GM12878 (cell line): Measurements from ENCODE around the gene MGRN1. TPM values are rescaled to one million over a fixed set of nuclear protein-coding genes. Genes with fewer than 3 reads are reported as not detected.

Experiments used
- ATAC-seq: fragments of 200-7000 bp; cut with Tn5 transposase; 3 replicates; pipeline ENCODE4 v1.9.1; 2020; ENCODE audit warnings: mild to moderate bottlenecking, moderate library complexity
- BruUV-seq: library from RNA; stranded (reverse); fragments of 400-500 nt; replicated peaks from 2 replicates; lab custom pipeline; 2021; lab: Mats Ljungman, UMichigan
- CTCF ChIA-PET: fragments of 300-600 bp; sonication (Branson Sonifier 250); formaldehyde crosslinking; extraction: SDS; loops from one replicate; lab custom pipeline; 2021; ENCODE audit warnings: inconsistent platforms; lab: Yijun Ruan, JAX
- POLR2A ChIA-PET: fragments of 350-600 bp; formaldehyde crosslinking; extraction: SDS; loops from one replicate; lab custom pipeline; 2021; ENCODE audit warnings: inconsistent platforms; lab: Charles Lee
- RAD21 ChIA-PET: fragments of 300-600 bp; sonication (Branson Sonifier 250); formaldehyde crosslinking; loops from one replicate; lab custom pipeline; 2023; ENCODE audit warnings: antibody characterized with exemption; ENCODE audit not compliant: unreplicated experiment; lab: Charles Lee
- SMC1A ChIA-PET: fragments of 300-600 bp; sonication (Branson Sonifier 250); formaldehyde crosslinking; loops from one replicate; lab custom pipeline; 2023; ENCODE audit not compliant: unreplicated experiment, uncharacterized antibody; lab: Charles Lee
- DNase-seq: peaks from one replicate; pipeline ENCODE4 v3.0.0-alpha.2; 2011; ENCODE audit warnings: low read depth, low spot score
- FAIRE-seq: peaks from 3 replicates; lab custom pipeline; 2011; peaks lifted over from hg19 to GRCh38; lab: Jason Lieb, UNC
- H2AFZ ChIP-seq: 2 replicates; pipeline ENCODE4 v1.6.0; 2011; ENCODE audit warnings: low read depth, low read length, control low read depth; ENCODE audit not compliant: control insufficient read depth
- H3K27ac ChIP-seq: 2 replicates; pipeline ENCODE4 v1.5.1; 2011; ENCODE audit warnings: control low read depth; ENCODE audit not compliant: control insufficient read depth, insufficient read depth
- H3K27me3 ChIP-seq, 2 experiments: replicated peaks in 1 of 2; 2 replicates each; pipeline versions ENCODE4 v1.6.0 to v1.6.1; 2011; ENCODE audit warnings: low read length in 1 of 2; ENCODE audit not compliant: control insufficient read depth in 2 of 2, insufficient read depth in 2 of 2
- H3K36me3 ChIP-seq, 2 experiments: 2 replicates each; pipeline ENCODE4 v1.5.1; 2011; ENCODE audit warnings: low read length in 1 of 2; ENCODE audit not compliant: control insufficient read depth in 2 of 2, insufficient read depth in 2 of 2
- H3K4me1 ChIP-seq: 2 replicates; pipeline ENCODE4 v1.6.1; 2011; ENCODE audit warnings: mild to moderate bottlenecking, low read length, moderate library complexity, mixed read lengths; ENCODE audit not compliant: control insufficient read depth, insufficient read depth
- H3K4me2 ChIP-seq: 2 replicates; pipeline ENCODE4 v1.6.0; 2011; ENCODE audit warnings: control low read depth; ENCODE audit not compliant: control insufficient read depth, insufficient read depth
- H3K4me3 ChIP-seq: fragments of 200-600 bp; sonication (generic); 2 replicates; pipeline ENCODE4 v1.5.1; 2016
- H3K79me2 ChIP-seq: 2 replicates; pipeline ENCODE4 v1.6.0; 2011; ENCODE audit warnings: low read length; ENCODE audit not compliant: control insufficient read depth, insufficient read depth
- H3K9ac ChIP-seq: 2 replicates; pipeline ENCODE4 v1.8.0; 2011; ENCODE audit warnings: low read length, control low read depth, mixed read lengths; ENCODE audit not compliant: control insufficient read depth, insufficient read depth
- H3K9me3 ChIP-seq: replicated peaks from 3 replicates; pipeline ENCODE4 v1.5.1; 2011; ENCODE audit warnings: mild to moderate bottlenecking, low read length; ENCODE audit not compliant: control insufficient read depth, insufficient read depth
- H4K20me1 ChIP-seq: 2 replicates; pipeline ENCODE4 v1.6.0; 2011; ENCODE audit not compliant: control insufficient read depth, insufficient read depth
- DPF2 ChIP-seq: fragments of 450-650 bp; IDR thresholded peaks from 2 replicates; pipeline ENCODE4 v1.6.1; 2017; ENCODE audit warnings: mild to moderate bottlenecking
- EED ChIP-seq: sonication (generic); IDR thresholded peaks from 2 replicates; pipeline ENCODE4 v1.6.1; 2016; ENCODE audit warnings: antibody characterized with exemption, low read depth
- HDAC2 ChIP-seq: fragments of 200-600 bp; sonication (generic); IDR thresholded peaks from 2 replicates; pipeline ENCODE4 v1.6.1; 2017
- JUNB ChIP-seq: IDR thresholded peaks from 2 replicates; pipeline ENCODE4 v1.6.1; 2016; ENCODE audit warnings: antibody characterized with exemption, mild to moderate bottlenecking
- KDM1A ChIP-seq: fragments of 200-600 bp; sonication (generic); IDR thresholded peaks from 2 replicates; pipeline ENCODE4 v1.6.1; 2016; ENCODE audit warnings: borderline replicate concordance
- MYC ChIP-seq: IDR thresholded peaks from 2 replicates; pipeline ENCODE4 v1.6.1; 2011; ENCODE audit warnings: mild to moderate bottlenecking, low read length, moderate library complexity, inconsistent platforms; ENCODE audit not compliant: insufficient read depth, insufficient replicate concordance, insufficient read length, severe bottlenecking
- POLR2A ChIP-seq: IDR thresholded peaks from 2 replicates; pipeline ENCODE4 v1.6.1; 2011; ENCODE audit warnings: low read depth, mild to moderate bottlenecking, low read length
- SIN3A ChIP-seq: IDR thresholded peaks from 2 replicates; pipeline ENCODE4 v1.6.1; 2012; ENCODE audit warnings: low read depth, low read length, improper control_type of control experiment
- TBL1XR1 ChIP-seq: IDR thresholded peaks from 2 replicates; pipeline ENCODE4 v1.6.1; 2012; ENCODE audit warnings: low read depth, low read length, improper control_type of control experiment
- WGBS: methylation state at CpG from one replicate; pipeline ENCODE4 v1.1.6; 2016; ENCODE audit warnings: low lambda C conversion rate; ENCODE audit not compliant: insufficient replicate concordance, insufficient coverage; ENCODE audit errors: missing lambda C conversion rate; 5-methylcytosine and 5-hydroxymethylcytosine counted together
- in situ Hi-C: fragments of 300-500 bp; cut with MboI; formaldehyde crosslinking; loops from 9 replicates; pipeline ENCODE4 v1.14.3; 2018; ENCODE audit warnings: mixed read lengths
- intact Hi-C: fragments of 100-400 bp; cut with micrococcal nuclease; formaldehyde crosslinking; loops from one replicate; pipeline ENCODE4 v1.14.2; 2022; ENCODE audit not compliant: unreplicated experiment
- polyA plus RNA-seq, 11 experiments: library from polyadenylated mRNA; depleted of rRNA in 4 of 11; unstranded in 6 of 11; stranded (reverse) in 5 of 11; fragments of >200 nt; fragmentation: Nextera tagmentation in 4 of 11; fragmentation: Illumina TruSeq in 1 of 11; extraction: Ambion mirVana in 4 of 11; extraction: Trizol in 1 of 11; gene quantifications; 1 replicate in 1 of 11; 2 replicates in 10 of 11; pipeline versions ENCODE4 v1.2.1 to v1.2.3, GENCODE V29; 2011 to 2016; ENCODE audit warnings: inconsistent platforms in 2 of 11, missing spikeins in 2 of 11, low read depth in 1 of 11
- total RNA-seq, 4 experiments: library from RNA; depleted of rRNA in 3 of 4; stranded (reverse); fragments of >200 nt in 3 of 4; fragmentation: Illumina TruSeq in 1 of 4; extraction: Trizol in 1 of 4; gene quantifications; 2 replicates each; pipeline versions ENCODE4 v1.2.1 to v1.2.3, GENCODE V29; 2013 to 2021

MGRN1 gene
- total and polyA plus RNA-seq, 10 of the 15 experiments (the other 5 are each of a cell fraction or from before 2014, with no cell fraction given) = 0.35 to 86.7 (median 14.6) TPM

DNA sequence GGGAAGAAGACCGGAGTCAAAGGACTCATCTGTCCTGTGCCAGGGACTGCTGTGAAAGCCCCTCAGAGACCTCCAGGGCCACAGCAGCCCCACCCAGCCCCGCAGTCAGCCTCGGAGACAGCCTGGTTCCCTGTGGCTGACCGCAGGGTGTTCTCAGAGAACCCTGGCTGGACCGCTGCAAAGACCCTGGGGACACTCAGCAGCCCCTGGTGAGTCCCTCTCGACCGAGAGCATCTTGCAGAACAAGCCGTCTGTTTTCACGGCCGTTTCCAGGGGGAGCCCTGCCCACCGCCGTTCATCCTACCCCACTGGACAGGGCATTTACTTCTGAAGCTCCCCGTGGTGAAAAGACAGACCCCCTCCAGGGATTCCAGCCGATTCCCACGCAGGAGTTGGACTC is 20.2 kb upstream of the MGRN1 start:
- Histone ChIP-seq H3K9ac (no peak overlapping the region), H3K79me2 (no peaks in the 10 kb centered on the region)
- TF ChIP-seq MYC = no peak
- TF ChIP-seq KDM1A = no peak
- TF ChIP-seq DPF2 = no peak
- TF ChIP-seq TBL1XR1 = no peak
- TF ChIP-seq, all 136 proteins: peak for 0
- H3K4me2 ChIP-seq = no peak overlapping the region
- BruUV-seq = no TSS peak
- no peak for ATAC-seq
- intact Hi-C loops (no loop called here), in situ Hi-C loops (no loop called here)
- H4K20me1 ChIP-seq = no peaks in the 10 kb centered on the region
- CTCF ChIA-PET = no interaction called here
- H2AFZ ChIP-seq = no peak overlapping the region
- H3K27me3 ChIP-seq = no peaks in the 10 kb centered on the region
- RAD21 ChIA-PET = no interaction called here
- WGBS = 59% methylated on average over 15 of the region's 15 CpGs
- peaks cover 0 to 8% of the 10 kb centered on the region in 2 experiments; a peak in 2 of 4 replicates for H3K36me3 ChIP-seq
- no peak overlapping the region for H3K4me3 ChIP-seq
- H3K9me3 ChIP-seq = no peaks in the 10 kb centered on the region
- H3K4me1 ChIP-seq = no peaks in the 10 kb centered on the region
- H3K27ac ChIP-seq = no peak overlapping the region
- DNase-seq = no peak
- SMC1A ChIA-PET = no interaction called here
- POLR2A ChIA-PET = no interaction called here
- FAIRE-seq = no peak

DNA sequence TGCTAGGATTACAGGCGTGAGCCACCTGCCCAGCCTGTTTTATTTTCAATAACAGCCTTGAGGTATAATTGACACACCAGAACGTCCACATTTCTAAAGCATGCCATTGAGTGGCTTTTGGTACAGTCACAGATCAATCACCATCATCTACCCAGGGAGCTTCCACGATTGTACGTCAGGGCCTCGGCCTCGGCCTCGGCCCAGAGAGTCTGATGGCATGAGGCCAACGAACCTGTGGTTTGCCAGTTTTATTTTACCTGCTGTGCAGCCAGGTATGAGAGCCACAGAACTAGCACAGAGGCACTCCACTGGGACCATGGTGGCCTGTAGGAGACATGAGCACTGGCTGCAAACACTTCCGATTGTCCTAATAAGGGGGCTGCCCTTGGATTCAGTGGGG is 18.3 kb upstream of the MGRN1 start:
- FAIRE-seq (no peak), ATAC-seq (no peak), DNase-seq (no peak)
- Histone ChIP-seq H3K27me3 (no peaks in the 10 kb centered on the region), H3K9me3 (no peaks in the 10 kb centered on the region), H3K36me3 (peaks cover 0 to 10% of the 10 kb centered on the region in 2 experiments; a peak in 2 of 4 replicates), H3K79me2 (peaks cover 2% of the 10 kb centered on the region), H3K9ac (no peak overlapping the region), H3K4me1 (no peaks in the 10 kb centered on the region), H3K27ac (no peak overlapping the region), H3K4me2 (no peak overlapping the region), H4K20me1 (no peaks in the 10 kb centered on the region), H3K4me3 (no peak overlapping the region), H2AFZ (no peak overlapping the region)
- intact Hi-C loops (no loop called here), in situ Hi-C loops (no loop called here)
- ChIA-PET CTCF (no interaction called here), RAD21 (no interaction called here), SMC1A (interaction anchor here (1.1 kb wide), 1 partner anchor 17 kb away, joined by 3 read pairs; no protein-coding TSS in a partner anchor), POLR2A (interaction anchor here (0.5 kb wide), 1 partner anchor 54 kb away, joined by 4 read pairs; no protein-coding TSS in a partner anchor)
- TF ChIP-seq EED = no peak
- TF ChIP-seq POLR2A = 0 out of 2 replicates have a peak, but pooled peaks have one; percentile 18
- no peak for TF ChIP-seq JUNB
- TF ChIP-seq SIN3A = no peak
- no peak for TF ChIP-seq HDAC2
- BruUV-seq = no TSS peak
- 79% methylated on average over 9 of the region's 9 CpGs for WGBS
